Calu3 (cell line): ENCODE data around the gene SMOC1. TPM values are rescaled to one million over a fixed set of nuclear protein-coding genes. Genes with fewer than 3 reads are reported as not detected.

Experiments
- BruUV-seq: library from RNA; stranded (reverse); fragments of 400-500 nt; replicated peaks from 2 replicates; lab custom pipeline; 2021; lab: Mats Ljungman, UMichigan
- CTCF ChIA-PET: fragments of 300-600 bp; sonication (Branson Sonifier 250); formaldehyde crosslinking; loops from one replicate; lab custom pipeline; 2022; ENCODE audit warnings: antibody characterized with exemption; lab: Charles Lee
- DNase-seq: peaks from one replicate; pipeline ENCODE4 v3.0.0; 2022
- H3K27ac Mint-ChIP-seq: one replicate; pipeline ENCODE4 v1.8.0; 2022; ENCODE audit warnings: mixed read lengths; ENCODE audit not compliant: unreplicated experiment
- H3K27me3 Mint-ChIP-seq: one replicate; pipeline ENCODE4 v1.8.0; 2022; ENCODE audit warnings: mixed read lengths; ENCODE audit not compliant: unreplicated experiment
- H3K36me3 Mint-ChIP-seq: one replicate; pipeline ENCODE4 v1.8.0; 2022; ENCODE audit warnings: mild to moderate bottlenecking, moderate library complexity, mixed read lengths; ENCODE audit not compliant: insufficient read depth, unreplicated experiment
- H3K4me1 Mint-ChIP-seq: one replicate; pipeline ENCODE4 v1.8.0; 2022; ENCODE audit warnings: mild to moderate bottlenecking, low read depth, mixed read lengths; ENCODE audit not compliant: unreplicated experiment
- H3K4me3 Mint-ChIP-seq: one replicate; pipeline ENCODE4 v1.8.0; 2022; ENCODE audit warnings: mild to moderate bottlenecking, low read depth, moderate library complexity, mixed read lengths; ENCODE audit not compliant: unreplicated experiment
- H3K9me3 Mint-ChIP-seq: one replicate; pipeline ENCODE4 v1.8.0; 2022; ENCODE audit warnings: low read depth, mixed read lengths; ENCODE audit not compliant: unreplicated experiment
- CTCF ChIP-seq: fragments of 200-600 bp; IDR thresholded peaks from one replicate; pipeline ENCODE4 v1.8.0; 2022; ENCODE audit warnings: antibody characterized with exemption; ENCODE audit not compliant: unreplicated experiment
- intact Hi-C: fragments of 100-400 bp; cut with micrococcal nuclease; formaldehyde crosslinking; loops from one replicate; pipeline ENCODE4 v1.10.0; 2022; ENCODE audit not compliant: unreplicated experiment
- total RNA-seq: library from RNA; stranded (reverse); gene quantifications from 2 replicates; pipeline ENCODE4 v1.2.3, GENCODE V29; 2022

Gene SMOC1
- total RNA-seq, 1 experiment from 2014 or later, result 39.6 TPM

GRCh38 chr14:69924201-69924600 lies 45.0 kb downstream of the SMOC1 start:
- no TSS peak for BruUV-seq

GRCh38 chr14:69928111-69928523 lies 48.9 kb downstream of the SMOC1 start:
- CTCF ChIA-PET, result interaction anchor here (1.0 kb wide), 1 partner anchor 11 kb away, joined by 5 read pairs; no protein-coding TSS in a partner anchor
- H3K36me3 Mint-ChIP-seq, result peaks cover 4% of the 10 kb centered on the region
- no TSS peak for BruUV-seq
- peak; percentile 18 for DNase-seq
- H3K4me1 Mint-ChIP-seq, result peaks cover 14% of the 10 kb centered on the region
- no peaks in the 10 kb centered on the region for H3K27me3 Mint-ChIP-seq
- no peaks in the 10 kb centered on the region for H3K9me3 Mint-ChIP-seq
- H3K27ac Mint-ChIP-seq, result no peak overlapping the region
- no peak overlapping the region for H3K4me3 Mint-ChIP-seq
- no peak for TF ChIP-seq CTCF
- intact Hi-C loops, result no loop called here

More at GRCh38 chr14:69924201-69924600, 45.0 kb downstream of the SMOC1 start:
- CTCF ChIA-PET, result interaction anchor here (0.9 kb wide), 1 partner anchor 1296 kb away, joined by 3 read pairs; no protein-coding TSS in a partner anchor
- no peak for DNase-seq
- no peaks in the 10 kb centered on the region for H3K27me3 Mint-ChIP-seq
- H3K36me3 Mint-ChIP-seq, result no peaks in the 10 kb centered on the region
- intact Hi-C loops, result no loop called here
- peaks cover 14% of the 10 kb centered on the region for H3K4me1 Mint-ChIP-seq
- H3K27ac Mint-ChIP-seq, result no peak overlapping the region
- no peak overlapping the region for H3K4me3 Mint-ChIP-seq
- TF ChIP-seq CTCF, result no peak
- H3K9me3 Mint-ChIP-seq, result no peaks in the 10 kb centered on the region

- CTCF ChIA-PET, result no interaction called here
- Mint-ChIP-seq H3K27ac (no peak overlapping the region), H3K4me3 (no peak overlapping the region), H3K36me3 (peaks cover 4% of the 10 kb centered on the region), H3K9me3 (no peaks in the 10 kb centered on the region), H3K27me3 (no peaks in the 10 kb centered on the region), H3K4me1 (peaks cover 14% of the 10 kb centered on the region)
- no peak for DNase-seq
- BruUV-seq, result no TSS peak
- TF ChIP-seq CTCF, result no peak
- intact Hi-C loops, result no loop called here
Measured at GRCh38 chr14:69930780-69931379, 51.7 kb downstream of the SMOC1 start.

GRCh38 chr14:69931960-69932359 lies 52.7 kb downstream of the SMOC1 start:
- no TSS peak for BruUV-seq
- Mint-ChIP-seq H3K4me1 (peaks cover 12% of the 10 kb centered on the region), H3K27ac (no peak overlapping the region), H3K4me3 (no peak overlapping the region), H3K9me3 (no peaks in the 10 kb centered on the region), H3K27me3 (no peaks in the 10 kb centered on the region), H3K36me3 (peaks cover 4% of the 10 kb centered on the region)
- CTCF ChIA-PET, result no interaction called here
- DNase-seq, result no peak
- intact Hi-C loops, result no loop called here
- no peak for TF ChIP-seq CTCF
